Measurements from ENCODE around the gene CSF3. TPM values are rescaled to one million over a fixed set of nuclear protein-coding genes. Genes with fewer than 3 reads are reported as not detected.

CSF3 gene
- polyA plus RNA-seq, 1 donor from 2014 or later = not detected

- no peaks in the 10 kb centered on the region for H3K27me3 ChIP-seq (ENCODE audit: insufficient read depth, low read depth, low read length)
- no peaks in the 10 kb centered on the region for H3K36me3 ChIP-seq (ENCODE audit: insufficient read depth, low read length)
- no peaks in the 10 kb centered on the region for H3K9me3 ChIP-seq (ENCODE audit: low read length)
Measured at GRCh38 chr17:40022961-40023541, 7.8 kb downstream of the CSF3 start.

GRCh38 chr17:40023590-40024292, 8.5 kb downstream of the CSF3 start:
- H3K9me3 ChIP-seq (ENCODE audit: low read length) = no peaks in the 10 kb centered on the region
- no peaks in the 10 kb centered on the region for H3K9me2 ChIP-seq (ENCODE audit: insufficient read depth, low read length)
- no peak overlapping the region for H3K4me3 ChIP-seq (ENCODE audit: low read length)
- no peak overlapping the region for H3K27ac ChIP-seq (ENCODE audit: low read length)
- no peaks in the 10 kb centered on the region for H4K20me1 ChIP-seq (ENCODE audit: insufficient read depth)
- H3K27me3 ChIP-seq (ENCODE audit: insufficient read depth, low read depth, low read length) = no peaks in the 10 kb centered on the region
- no peaks in the 10 kb centered on the region for H3F3A ChIP-seq (ENCODE audit: insufficient read depth, low read length, poor library complexity, severe bottlenecking)
- H3K9ac ChIP-seq (ENCODE audit: low read length) = no peak overlapping the region
- no peaks in the 10 kb centered on the region for H3K79me2 ChIP-seq (replicated peaks; ENCODE audit: insufficient read depth, low read length)
- H2AFZ ChIP-seq (ENCODE audit: low read depth, low read length) = no peak overlapping the region
- no peak overlapping the region for H3K4me2 ChIP-seq (ENCODE audit: low read length)
- H3K36me3 ChIP-seq (ENCODE audit: insufficient read depth, low read length) = no peaks in the 10 kb centered on the region
- TF ChIP-seq MXI1 (conservative IDR thresholded peaks at IDR 0.05; ENCODE audit: poor library complexity, severe bottlenecking) (no peak), REST (IDR thresholded peaks at IDR 0.05; ENCODE audit: borderline replicate concordance) (no peak), POLR2AphosphoS5 (IDR thresholded peaks at IDR 0.05) (no peak), TAF1 (IDR thresholded peaks at IDR 0.05; ENCODE audit: low read depth) (no peak), EZH2 (IDR thresholded peaks at IDR 0.05; ENCODE audit: borderline replicate concordance, insufficient read depth, low read length, poor library complexity, severe bottlenecking) (no peak), EP300 (conservative IDR thresholded peaks at IDR 0.05; ENCODE audit: poor library complexity, severe bottlenecking) (no peak), RAD21 (conservative IDR thresholded peaks at IDR 0.05) (no peak)

More at GRCh38 chr17:40022961-40023541, 7.8 kb downstream of the CSF3 start:
- H3K9ac ChIP-seq (ENCODE audit: low read length) = no peak overlapping the region
- H3K9me2 ChIP-seq (ENCODE audit: insufficient read depth, low read length) = no peaks in the 10 kb centered on the region
- H3F3A ChIP-seq (ENCODE audit: insufficient read depth, low read length, poor library complexity, severe bottlenecking) = no peaks in the 10 kb centered on the region
- no peaks in the 10 kb centered on the region for H4K20me1 ChIP-seq (ENCODE audit: insufficient read depth)
- H3K4me2 ChIP-seq (ENCODE audit: low read length) = no peak overlapping the region
- no peak overlapping the region for H2AFZ ChIP-seq (ENCODE audit: low read depth, low read length)
- no peak overlapping the region for H3K4me3 ChIP-seq (ENCODE audit: low read length)
- no peak for TF ChIP-seq RAD21 (conservative IDR thresholded peaks at IDR 0.05)
- TF ChIP-seq SMC3 (conservative IDR thresholded peaks at IDR 0.05; ENCODE audit: poor library complexity) = no peak
- TF ChIP-seq POLR2AphosphoS5 (IDR thresholded peaks at IDR 0.05) = no peak
- TF ChIP-seq, protein P1, sequence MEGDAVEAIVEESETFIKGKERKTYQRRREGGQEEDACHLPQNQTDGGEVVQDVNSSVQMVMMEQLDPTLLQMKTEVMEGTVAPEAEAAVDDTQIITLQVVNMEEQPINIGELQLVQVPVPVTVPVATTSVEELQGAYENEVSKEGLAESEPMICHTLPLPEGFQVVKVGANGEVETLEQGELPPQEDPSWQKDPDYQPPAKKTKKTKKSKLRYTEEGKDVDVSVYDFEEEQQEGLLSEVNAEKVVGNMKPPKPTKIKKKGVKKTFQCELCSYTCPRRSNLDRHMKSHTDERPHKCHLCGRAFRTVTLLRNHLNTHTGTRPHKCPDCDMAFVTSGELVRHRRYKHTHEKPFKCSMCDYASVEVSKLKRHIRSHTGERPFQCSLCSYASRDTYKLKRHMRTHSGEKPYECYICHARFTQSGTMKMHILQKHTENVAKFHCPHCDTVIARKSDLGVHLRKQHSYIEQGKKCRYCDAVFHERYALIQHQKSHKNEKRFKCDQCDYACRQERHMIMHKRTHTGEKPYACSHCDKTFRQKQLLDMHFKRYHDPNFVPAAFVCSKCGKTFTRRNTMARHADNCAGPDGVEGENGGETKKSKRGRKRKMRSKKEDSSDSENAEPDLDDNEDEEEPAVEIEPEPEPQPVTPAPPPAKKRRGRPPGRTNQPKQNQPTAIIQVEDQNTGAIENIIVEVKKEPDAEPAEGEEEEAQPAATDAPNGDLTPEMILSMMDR (IDR thresholded peaks at IDR 0.05; ENCODE audit: poor library complexity, severe bottlenecking) = no peak
- no peak for TF ChIP-seq TAF1 (IDR thresholded peaks at IDR 0.05; ENCODE audit: low read depth)
- TF ChIP-seq REST (IDR thresholded peaks at IDR 0.05; ENCODE audit: borderline replicate concordance) = no peak
- TF ChIP-seq MXI1 (conservative IDR thresholded peaks at IDR 0.05; ENCODE audit: poor library complexity, severe bottlenecking) = no peak
- TF ChIP-seq EZH2 (IDR thresholded peaks at IDR 0.05; ENCODE audit: borderline replicate concordance, insufficient read depth, low read length, poor library complexity, severe bottlenecking) = no peak
- no peak for TF ChIP-seq EP300 (conservative IDR thresholded peaks at IDR 0.05; ENCODE audit: poor library complexity, severe bottlenecking)
- no peak overlapping the region for H3K27ac ChIP-seq (ENCODE audit: low read length)
- no peaks in the 10 kb centered on the region for H3K79me2 ChIP-seq (replicated peaks; ENCODE audit: insufficient read depth, low read length)

Data from neural cell (in vitro differentiated cells).